Stimulated activated CD8-positive, alpha-beta memory T cell treated with anti-CD3 and anti-CD28 coated beads, Interleukin-4, amount 100 ng/mL, for 1 hour (primary cell): ENCODE results near the gene PCNT.

Experiments
- DNase-seq, 2 donors: peaks; one replicate each; pipeline ENCODE4 v3.0.0-alpha.2; 2020; ENCODE audit warnings: low read depth in 2 of 2, low spot score in 1 of 2

PCNT gene, protein sequence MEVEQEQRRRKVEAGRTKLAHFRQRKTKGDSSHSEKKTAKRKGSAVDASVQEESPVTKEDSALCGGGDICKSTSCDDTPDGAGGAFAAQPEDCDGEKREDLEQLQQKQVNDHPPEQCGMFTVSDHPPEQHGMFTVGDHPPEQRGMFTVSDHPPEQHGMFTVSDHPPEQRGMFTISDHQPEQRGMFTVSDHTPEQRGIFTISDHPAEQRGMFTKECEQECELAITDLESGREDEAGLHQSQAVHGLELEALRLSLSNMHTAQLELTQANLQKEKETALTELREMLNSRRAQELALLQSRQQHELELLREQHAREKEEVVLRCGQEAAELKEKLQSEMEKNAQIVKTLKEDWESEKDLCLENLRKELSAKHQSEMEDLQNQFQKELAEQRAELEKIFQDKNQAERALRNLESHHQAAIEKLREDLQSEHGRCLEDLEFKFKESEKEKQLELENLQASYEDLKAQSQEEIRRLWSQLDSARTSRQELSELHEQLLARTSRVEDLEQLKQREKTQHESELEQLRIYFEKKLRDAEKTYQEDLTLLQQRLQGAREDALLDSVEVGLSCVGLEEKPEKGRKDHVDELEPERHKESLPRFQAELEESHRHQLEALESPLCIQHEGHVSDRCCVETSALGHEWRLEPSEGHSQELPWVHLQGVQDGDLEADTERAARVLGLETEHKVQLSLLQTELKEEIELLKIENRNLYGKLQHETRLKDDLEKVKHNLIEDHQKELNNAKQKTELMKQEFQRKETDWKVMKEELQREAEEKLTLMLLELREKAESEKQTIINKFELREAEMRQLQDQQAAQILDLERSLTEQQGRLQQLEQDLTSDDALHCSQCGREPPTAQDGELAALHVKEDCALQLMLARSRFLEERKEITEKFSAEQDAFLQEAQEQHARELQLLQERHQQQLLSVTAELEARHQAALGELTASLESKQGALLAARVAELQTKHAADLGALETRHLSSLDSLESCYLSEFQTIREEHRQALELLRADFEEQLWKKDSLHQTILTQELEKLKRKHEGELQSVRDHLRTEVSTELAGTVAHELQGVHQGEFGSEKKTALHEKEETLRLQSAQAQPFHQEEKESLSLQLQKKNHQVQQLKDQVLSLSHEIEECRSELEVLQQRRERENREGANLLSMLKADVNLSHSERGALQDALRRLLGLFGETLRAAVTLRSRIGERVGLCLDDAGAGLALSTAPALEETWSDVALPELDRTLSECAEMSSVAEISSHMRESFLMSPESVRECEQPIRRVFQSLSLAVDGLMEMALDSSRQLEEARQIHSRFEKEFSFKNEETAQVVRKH (N-terminal part only)

DNA sequence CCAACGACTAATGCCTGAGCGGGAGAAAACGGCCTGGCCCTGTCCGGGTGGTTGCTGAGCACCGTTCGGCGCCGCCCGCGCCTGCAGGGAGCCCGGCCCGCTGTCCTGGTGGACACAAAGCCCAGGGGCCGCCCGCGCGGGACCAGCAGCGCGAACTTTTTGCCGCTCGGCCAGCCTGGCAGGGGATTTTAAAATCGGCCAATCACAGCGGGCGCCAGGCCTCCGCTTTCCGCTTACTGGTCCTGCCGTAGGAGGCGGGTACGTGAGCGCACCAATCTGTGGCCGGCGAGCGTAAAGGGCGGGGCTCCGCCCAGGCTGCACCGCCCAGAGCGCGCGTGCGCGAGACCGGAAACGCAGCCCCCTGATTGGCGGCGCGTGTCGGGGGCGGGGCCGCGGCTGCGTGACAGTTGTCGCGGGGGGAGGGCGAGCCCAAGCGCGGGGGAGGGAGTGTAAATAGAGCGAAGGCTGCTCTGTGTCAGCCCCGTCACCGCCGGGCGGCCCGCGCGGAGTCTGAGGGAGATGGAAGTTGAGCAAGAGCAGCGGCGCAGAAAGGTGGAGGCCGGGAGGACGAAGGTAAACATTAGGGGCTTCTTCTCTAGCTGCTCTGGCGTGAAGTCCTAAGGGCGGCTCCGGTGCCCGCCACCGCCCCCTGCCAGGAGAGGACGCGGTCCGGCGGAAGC lies at the start of gene PCNT, which contains the start of gene C21orf58:
Gene PCNT (plus strand): TSS at position 447 of the 680 bp plus-strand sequence. CDS start 73 bp downstream, at position 520.
Gene C21orf58 (minus strand): TSS at position 161 of the 680 bp plus-strand sequence. CDS start 1,132 bp downstream, outside the sequence.
- DNase-seq: peak; percentile 87 to 97

DNA sequence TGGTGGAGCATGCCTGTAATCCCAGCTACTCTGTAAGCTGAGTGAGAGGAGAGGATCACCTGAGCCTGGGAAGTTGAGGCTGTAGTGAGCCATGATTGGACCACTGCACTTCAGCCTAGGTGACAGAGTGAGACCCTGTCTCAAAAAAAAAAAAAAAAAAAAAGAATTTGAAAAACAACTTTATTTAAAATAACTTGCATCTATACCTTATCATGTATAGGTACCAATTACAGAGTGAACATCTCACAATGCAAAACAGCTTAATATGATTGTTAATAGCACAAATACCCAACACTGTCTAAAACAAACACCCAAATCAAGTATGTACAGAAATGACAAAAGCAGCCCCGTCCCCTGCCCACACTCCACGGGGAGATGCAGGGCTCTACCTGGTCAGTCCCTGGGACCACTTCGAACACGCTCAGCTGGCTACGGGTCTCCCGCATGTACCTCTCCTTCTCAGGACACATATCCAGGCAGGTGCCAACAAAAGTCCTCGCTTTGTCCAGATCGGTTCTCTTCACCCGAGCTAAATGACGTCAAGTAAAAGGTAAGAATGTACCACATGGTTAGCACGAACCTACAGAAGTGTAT lies 49.1 kb upstream of the PCNT start:
- DNase-seq: no peak

DNA sequence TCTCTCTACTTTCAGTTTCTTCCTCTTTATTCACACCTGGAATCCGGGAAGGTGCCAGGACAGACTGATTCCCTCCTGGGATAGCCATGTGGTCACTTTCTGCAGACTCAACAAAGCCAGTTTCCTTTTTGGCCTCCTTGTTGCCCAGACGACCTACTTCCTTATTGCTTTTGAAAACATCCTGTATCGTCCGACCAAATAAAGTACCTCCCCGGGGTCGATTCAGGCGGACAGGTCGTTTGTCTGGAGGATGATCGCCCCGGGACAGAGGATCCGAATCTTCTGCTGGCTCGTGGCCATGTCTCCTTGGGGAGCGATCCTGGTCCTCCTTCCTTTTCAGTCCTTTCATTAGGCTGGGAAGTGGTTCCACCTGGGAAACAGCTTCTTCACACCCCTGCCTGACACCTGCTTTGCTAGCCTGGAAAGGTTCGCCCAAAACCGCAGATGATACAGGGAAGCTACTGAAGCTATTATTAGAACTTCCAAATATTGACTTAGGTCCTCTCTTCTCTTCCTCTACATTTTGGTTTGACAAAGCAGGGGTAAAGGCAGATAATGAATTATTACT lies 39.8 kb upstream of the PCNT start:
- no peak for DNase-seq

DNA sequence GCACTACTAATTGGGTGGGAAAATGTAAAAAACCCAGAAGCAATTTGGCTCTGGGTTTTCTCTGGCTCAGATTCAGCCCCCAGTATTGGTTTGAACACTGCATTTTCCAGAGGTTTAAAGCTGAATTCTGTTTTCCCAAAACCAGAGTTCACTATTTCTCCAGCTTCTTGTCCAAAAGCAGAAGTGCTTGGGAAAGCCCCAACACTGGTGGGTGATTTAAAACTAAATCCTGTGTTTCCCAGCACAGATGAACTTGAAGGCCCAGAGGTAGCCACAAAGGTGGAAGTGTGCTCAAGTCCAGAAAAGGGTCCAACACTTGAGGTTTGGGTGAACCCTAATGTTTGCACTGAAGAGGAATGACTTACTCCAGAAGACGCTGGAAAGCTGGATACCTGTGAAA lies 39.2 kb upstream of the PCNT start:
- DNase-seq: no peak

DNA sequence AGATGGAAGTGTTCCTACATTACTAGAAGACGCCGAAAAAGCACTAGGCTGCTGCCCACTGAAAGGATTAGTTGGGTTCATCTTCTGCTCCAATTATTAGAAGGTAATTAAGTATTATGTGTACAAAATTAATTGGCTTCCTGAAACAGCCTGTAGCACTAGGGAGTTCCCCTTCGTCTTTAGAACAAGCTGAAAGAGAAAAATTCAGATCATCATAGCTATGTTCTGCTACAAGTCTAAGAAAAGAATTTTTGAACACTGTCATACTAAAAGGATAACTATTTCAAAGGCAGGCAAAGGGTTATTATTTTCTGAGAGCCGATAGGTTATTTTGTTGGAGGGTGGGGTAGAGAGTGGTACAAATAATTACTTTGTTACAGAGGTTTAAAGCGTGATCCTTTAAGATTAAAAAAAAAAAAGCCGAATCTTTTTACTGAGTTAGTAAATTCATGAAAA lies 38.7 kb upstream of the PCNT start, which contains the start of gene MCM3AP:
Gene MCM3AP (minus strand): TSS at position 406 of the 456 bp plus-strand sequence. CDS start 325 bp downstream, at position 81.
- DNase-seq: no peak

DNA sequence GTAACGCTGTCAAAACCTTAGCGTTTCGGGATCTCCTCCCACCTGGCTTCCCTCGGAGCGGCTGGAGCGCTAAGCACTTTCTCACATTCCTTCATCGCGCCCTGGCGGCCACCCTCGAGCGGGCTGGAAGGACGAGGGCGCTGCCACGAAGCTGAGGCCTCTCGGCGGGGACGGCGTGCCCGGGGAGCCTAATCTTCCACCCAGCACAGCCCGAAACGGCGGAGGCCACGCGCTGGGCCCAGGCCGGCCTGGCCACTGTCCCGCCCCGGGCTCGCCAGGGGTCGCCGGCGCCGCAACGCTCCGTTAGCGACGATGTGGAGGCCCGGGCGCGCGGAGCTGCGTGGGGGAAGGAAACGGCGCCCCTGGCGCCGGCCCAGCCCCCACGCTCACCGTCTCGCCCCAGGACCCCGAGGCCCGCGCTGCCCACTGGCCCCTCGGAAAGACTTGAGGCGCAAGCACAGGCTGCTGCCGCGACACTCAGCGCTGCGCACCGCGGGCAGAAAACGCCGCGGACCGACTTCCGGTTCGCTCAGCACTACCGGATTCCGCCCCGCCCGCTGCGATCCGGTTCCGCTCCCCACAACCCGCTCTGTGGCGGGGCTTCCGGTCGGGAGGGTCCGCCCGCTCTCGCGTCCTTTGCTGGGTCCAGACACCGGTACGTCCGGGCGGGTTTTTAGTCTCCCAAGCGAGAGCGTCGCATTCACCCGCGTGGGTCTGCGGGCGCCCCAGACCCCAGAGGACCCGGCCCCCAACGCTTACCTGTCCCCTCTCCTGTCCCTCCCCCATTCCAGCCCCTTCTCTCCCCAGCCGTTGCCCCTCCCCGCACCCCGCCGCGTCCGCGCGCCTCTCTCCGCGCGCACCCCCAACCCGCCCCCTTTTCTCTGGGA lies 38.0 kb upstream of the PCNT start, which contains the start of gene YBEY:
Gene YBEY (plus strand): TSS at position 582 of the 887 bp plus-strand sequence. CDS start 572 bp downstream, outside the sequence.
- peak; percentile 60 to 67 for DNase-seq

DNA sequence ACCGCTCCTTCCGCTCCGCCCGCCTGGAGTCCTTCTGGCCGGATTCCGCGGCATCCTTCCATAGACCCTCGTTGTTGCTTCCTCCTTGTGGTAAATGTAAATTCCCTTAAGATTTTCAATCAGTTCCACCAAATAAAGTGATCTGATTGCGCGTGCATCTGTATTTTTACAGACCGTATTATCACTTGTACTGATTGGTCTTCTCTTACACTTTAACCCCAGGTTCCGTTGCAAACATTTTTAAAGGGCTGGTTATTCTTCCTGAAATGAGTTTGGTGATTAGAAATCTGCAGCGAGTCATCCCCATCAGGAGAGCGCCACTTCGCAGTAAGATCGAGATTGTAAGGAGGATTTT lies 37.3 kb upstream of the PCNT start:
- DNase-seq: no peak

DNA sequence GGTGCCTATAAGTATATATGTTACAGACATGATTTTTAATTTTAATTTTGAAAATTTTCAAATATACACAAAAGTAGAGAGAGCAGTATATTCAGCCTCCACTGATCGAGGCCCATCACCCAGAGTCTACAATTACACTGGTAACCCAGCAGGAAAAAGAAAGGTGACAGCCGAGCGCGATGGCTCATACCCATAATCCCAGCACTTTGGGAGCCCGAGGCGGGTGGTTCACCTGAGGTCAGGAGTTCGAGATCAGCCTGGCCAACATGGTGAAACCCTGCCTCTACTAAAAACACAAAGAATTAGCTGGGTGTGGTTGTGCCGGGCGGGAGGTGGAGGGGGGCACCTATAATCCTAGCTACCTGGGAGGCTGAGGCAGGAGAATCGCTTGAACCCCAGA lies 36.4 kb upstream of the PCNT start:
- no peak for DNase-seq

DNA sequence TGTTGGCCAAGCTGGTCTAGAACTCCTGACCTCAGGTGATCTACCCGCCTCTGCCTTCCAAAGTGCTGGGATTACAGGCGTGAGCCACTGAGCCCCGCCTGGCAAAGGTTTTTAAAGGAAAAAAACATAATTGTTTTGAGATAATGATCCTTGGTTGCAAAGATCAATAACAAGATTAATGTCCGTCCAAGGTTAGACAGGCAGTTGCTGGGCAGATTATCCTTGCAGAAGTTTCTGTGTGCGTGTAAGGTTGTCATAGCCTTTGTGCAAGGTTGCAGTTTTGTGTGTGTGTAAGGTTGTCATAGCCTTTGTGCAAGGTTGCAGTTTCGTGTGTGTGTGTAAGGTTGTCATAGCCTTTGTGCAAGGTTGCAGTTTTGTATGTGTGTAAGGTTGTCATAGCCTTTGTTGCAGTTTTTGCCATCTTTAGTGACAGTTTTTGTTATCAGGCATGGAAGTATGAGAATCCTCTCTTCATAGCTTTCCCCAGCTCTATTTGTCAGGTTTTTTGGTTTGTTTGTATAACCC lies 34.2 kb upstream of the PCNT start:
- no peak for DNase-seq

DNA sequence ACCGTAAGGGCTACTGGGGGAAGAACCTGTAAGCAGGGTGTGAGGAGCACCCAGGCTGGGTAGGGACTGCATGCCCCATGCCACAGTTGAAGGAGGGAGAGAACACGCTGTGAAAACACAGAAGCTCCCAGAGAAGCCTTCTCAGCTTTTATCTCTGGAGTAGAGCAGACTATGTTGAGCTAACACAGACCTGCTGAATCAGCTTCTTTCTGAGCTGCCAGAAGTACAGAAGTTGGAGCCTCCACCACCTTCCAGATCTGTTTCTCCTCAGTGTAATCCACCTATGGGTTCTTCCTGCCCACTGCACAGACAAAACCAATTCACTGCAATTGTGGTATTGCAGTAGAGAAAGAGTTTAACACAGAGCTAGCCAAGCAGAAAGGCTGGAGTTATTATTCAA lies 32.4 kb upstream of the PCNT start:
- no peak for DNase-seq

DNA sequence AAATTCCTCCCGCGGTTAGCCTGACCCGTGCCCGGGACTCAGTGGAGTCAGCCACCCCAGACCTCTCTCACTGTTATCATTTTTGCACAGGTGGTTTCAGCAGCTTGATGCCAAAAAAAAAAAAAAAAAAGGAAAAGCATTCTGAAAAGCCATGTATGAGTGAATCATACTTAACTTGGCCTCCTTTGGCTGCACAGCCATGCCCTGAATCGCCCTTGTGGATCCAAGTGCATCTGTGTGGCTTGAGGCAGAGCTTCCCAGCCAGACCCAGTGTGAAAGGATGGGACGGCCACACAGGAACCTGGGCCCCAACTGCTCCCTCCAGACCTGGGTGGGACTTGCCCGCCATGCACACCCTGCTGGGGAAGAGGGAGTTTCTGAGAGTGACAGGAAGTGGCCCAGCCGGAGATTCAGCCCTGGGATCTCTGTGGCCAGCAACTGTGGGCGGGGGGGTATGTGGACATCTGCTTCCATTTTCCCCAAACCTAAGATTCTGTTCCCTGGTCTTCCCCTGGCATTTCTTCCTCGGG lies 29.2 kb upstream of the PCNT start:
- DNase-seq: no peak

DNA sequence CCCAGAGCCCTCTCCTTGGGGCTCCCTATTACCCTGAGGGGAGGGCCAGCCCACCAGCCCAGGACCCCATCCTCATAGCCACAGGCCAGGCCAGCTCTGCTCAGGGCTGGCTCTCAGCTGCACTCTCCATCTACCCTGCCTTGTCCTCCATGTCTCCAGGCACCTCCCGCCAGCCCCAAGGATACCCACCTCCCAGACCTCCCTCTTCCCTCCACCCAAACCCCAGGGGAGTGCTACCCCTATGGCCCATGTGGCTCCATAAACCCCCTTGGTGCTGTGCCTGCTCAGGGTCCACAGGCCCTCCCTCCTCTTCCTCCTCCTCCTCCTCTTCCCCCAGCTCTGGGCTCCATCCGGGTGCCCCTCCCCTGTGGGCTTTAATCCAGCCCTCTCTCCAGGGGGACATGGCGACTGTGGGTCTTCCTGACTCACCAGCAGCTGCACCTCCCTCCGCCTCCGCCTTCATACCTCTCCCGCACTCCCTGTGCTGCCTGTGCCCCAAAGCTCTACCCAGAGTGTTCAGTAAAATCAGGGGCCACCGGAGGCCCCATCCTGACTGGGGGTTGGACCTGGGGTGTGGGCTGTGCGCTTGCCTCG lies 28.7 kb upstream of the PCNT start:
- no peak for DNase-seq

DNA sequence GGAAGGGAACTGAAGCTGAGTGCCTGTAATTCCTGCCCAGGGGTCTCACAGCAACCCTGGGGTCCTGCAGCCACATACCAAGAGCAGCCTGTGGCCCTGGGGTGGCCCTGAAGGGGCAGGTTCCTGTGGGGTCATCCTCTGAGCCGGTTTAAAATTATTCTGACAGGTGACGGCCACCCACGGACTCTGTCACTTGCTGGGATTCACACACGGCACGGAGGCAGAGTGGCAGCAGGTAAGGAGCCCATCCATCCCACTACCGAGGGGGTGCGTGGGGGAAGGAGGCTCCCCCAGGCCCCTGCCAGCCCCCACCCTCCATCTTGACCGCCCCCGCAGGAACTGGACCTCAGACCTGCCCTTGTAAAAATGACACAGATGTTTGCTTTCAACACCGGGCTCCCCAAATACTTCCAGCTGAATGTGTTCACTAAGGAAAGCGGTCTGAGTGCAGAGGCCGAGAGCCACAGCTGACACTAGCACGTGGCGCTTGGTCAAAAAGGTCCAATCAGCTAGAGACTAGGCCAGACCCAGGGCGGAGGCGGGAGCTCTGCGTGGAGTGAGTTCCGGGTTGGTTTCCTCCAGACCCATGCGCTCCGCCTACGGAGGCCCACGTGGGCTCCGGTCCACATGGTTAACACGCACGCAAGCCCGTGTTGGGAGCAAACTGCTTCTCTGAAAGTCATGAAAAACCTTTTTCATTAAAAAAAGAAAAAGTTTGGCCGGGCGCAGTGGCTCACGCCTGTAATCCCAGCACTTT lies 27.8 kb upstream of the PCNT start:
- peak in 1 of 2 donors; percentile 17 for DNase-seq

DNA sequence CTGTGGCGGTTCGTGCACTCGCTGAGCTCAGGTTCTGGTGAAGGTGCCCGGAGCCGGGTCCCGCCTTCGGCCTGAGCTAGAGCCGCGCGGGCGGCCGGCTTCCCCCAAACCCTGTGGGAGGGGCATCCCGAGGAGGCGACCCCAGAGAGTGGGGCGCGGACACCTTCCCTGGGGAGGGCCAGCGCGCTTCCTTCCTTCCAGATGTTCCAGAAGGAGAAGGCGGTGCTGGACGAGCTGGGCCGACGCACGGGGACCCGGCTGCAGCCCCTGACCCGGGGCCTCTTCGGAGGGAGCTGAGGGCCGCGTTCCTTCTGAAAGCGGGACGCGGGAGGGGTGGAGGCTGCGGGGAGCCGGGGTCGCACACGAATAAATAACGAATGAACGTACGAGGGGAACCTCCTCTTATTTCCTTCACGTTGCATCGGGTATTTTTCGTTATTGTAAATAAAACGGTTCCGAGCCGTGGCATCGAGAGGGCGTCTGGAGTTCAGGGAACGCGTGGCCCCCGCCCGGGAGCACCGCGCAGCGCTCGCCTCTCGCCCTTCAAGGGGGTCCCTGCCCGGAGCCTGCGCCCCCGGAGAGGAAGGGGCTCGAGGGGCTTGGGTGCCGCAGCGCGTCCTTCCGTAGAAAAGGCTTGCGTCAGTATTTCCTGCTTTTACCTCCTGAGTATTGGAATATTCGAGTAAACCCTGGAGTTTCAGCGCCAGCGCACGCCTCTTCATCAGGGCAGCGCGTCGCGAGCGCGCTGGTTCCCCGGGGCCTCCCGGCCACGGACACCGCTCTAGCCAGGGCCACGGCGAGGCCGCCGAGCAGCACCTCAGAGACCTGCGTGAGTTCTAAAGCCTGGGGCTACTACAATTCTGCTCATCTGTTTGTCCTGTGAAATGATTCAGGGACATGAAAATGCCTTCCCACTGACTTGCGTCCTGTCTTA lies 26.4 kb upstream of the PCNT start:
- no peak for DNase-seq

DNA sequence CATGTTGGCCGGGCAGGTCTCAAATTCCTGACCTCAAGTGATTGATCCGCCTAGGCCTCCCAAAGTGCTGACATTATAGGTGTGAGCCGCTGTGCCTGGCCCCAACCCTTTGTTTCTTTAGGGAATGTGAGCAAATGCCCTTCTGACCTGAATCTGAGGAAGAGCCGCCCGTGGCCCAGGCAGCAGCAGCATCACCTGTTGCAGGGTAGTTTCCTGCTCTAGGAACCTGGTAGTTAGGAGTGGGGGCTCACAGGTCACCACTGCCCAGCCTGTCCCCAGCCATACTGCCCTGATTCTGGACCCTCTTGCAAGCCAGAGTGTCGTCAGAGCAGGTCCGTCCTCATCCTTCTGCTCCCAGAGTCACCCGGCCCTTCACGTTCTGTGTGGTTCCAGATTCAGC lies 24.8 kb upstream of the PCNT start:
- no peak for DNase-seq

DNA sequence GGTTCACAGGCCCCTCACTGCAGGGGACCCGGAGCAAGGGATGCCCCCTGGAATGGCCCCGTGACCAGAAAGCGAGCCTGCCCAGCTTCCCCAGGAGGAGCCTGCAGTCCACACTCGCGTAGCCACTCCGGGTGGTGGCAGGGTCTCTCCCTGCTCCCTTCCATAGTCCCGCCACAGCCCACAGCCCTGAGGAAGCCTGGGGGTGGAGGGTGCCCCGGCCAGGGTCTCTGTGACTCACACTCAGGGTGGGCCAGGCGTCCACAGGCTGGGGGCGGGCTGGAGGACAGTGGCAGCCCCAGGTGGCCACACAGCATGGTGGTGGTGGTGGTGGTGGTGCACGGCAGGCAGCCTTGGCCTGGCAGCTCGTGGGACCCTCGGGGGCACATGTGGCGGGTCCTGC lies 22.2 kb upstream of the PCNT start:
- DNase-seq: no peak
